CD4-positive, alpha-beta memory T cell (primary cell): ENCODE measurements around the gene ATP13A1. TPM values are rescaled to one million over a fixed set of nuclear protein-coding genes. Genes with fewer than 3 reads are reported as not detected.
A peak's percentile ranks its signal among the peaks of the same experiment; 100 is the strongest.

ENCODE experiments used
- CTCF ChIA-PET: fragments of 350-600 bp; sonication (Branson Sonifier 250); formaldehyde crosslinking; loops from one replicate; lab custom pipeline; 2021; ENCODE audit warnings: inconsistent platforms; ENCODE audit not compliant: partially characterized antibody; lab: Charles Lee
- POLR2A ChIA-PET: fragments of 350-600 bp; sonication (Branson Sonifier 250); formaldehyde crosslinking; loops from one replicate; lab custom pipeline; 2021; ENCODE audit not compliant: partially characterized antibody; lab: Charles Lee
- DNase-seq, 5 donors: peaks; one replicate each; pipeline versions ENCODE4 v3.0.0 to v3.0.0-alpha.2; 2020 to 2022; ENCODE audit warnings: mixed read lengths in 1 of 5
- H3K27ac ChIP-seq: one replicate; pipeline ENCODE4 v1.7.0; 2013; ENCODE audit warnings: low read depth, low read length
- H3K27me3 ChIP-seq: 2 replicates; pipeline ENCODE4 v1.7.0; 2013; ENCODE audit warnings: mild to moderate bottlenecking, low read length, moderate library complexity; ENCODE audit not compliant: insufficient read depth
- H3K36me3 ChIP-seq: 2 replicates; pipeline ENCODE4 v1.7.0; 2013; ENCODE audit warnings: mild to moderate bottlenecking, low read length, moderate library complexity; ENCODE audit not compliant: insufficient read depth
- H3K4me1 ChIP-seq: 2 replicates; pipeline ENCODE4 v1.7.0; 2013; ENCODE audit warnings: mild to moderate bottlenecking, low read length, moderate library complexity; ENCODE audit not compliant: insufficient read depth
- H3K4me3 ChIP-seq, 2 donors: one replicate each; pipeline ENCODE4 v1.7.0; 2013; ENCODE audit warnings: low read length in 2 of 2, mild to moderate bottlenecking in 1 of 2
- H3K9me3 ChIP-seq, 2 donors: one replicate each; pipeline ENCODE4 v1.7.0; 2013; ENCODE audit warnings: low read length in 2 of 2, control low read depth in 1 of 2; ENCODE audit not compliant: control insufficient read depth in 1 of 2
- H3K27ac Mint-ChIP-seq, 7 donors: one replicate each; pipeline ENCODE4 v1.8.0; 2020 to 2021; ENCODE audit warnings: mixed read lengths in 7 of 7, mild to moderate bottlenecking in 6 of 7, inconsistent platforms in 3 of 7, moderate library complexity in 3 of 7
- H3K27me3 Mint-ChIP-seq, 2 donors: one replicate each; pipeline ENCODE4 v1.8.0; 2020 to 2021; ENCODE audit warnings: mixed read lengths in 2 of 2
- H3K36me3 Mint-ChIP-seq, 2 donors: one replicate each; pipeline ENCODE4 v1.8.0; 2020 to 2021; ENCODE audit warnings: mixed read lengths in 2 of 2, inconsistent platforms in 1 of 2, mild to moderate bottlenecking in 1 of 2
- H3K4me1 Mint-ChIP-seq, 4 donors: one replicate each; pipeline ENCODE4 v1.8.0; 2020 to 2021; ENCODE audit warnings: mixed read lengths in 4 of 4, mild to moderate bottlenecking in 1 of 4
- H3K4me3 Mint-ChIP-seq, 8 donors: one replicate each; pipeline ENCODE4 v1.8.0; 2020 to 2021; ENCODE audit warnings: mixed read lengths in 8 of 8, mild to moderate bottlenecking in 7 of 8, moderate library complexity in 6 of 8, inconsistent platforms in 3 of 8
- H3K9me3 Mint-ChIP-seq, 8 donors: one replicate each; pipeline ENCODE4 v1.8.0; 2020 to 2021; ENCODE audit warnings: mixed read lengths in 8 of 8, mild to moderate bottlenecking in 5 of 8, inconsistent platforms in 3 of 8, moderate library complexity in 1 of 8
- intact Hi-C: fragments of 100-400 bp; cut with micrococcal nuclease; formaldehyde crosslinking; loops from one replicate; pipeline ENCODE4 v1.15.1; 2023
- polyA plus RNA-seq, 2 donors: library from polyadenylated mRNA; unstranded; fragments of 300-500 nt; fragmentation: Illumina TruSeq; gene quantifications; one replicate each; pipeline ENCODE4 v1.2.3, GENCODE V29; 2021
- total RNA-seq, 2 experiments: library from RNA; stranded (reverse); gene quantifications; one replicate each; pipeline ENCODE4 v1.2.3, GENCODE V29; 2021

The ATP13A1 gene
- total and polyA plus RNA-seq, 4 experiments from 2014 or later: 21.3 to 139 (median 95.9) TPM

- intact Hi-C loops: no loop called here
- POLR2A ChIA-PET: interaction anchor here (1.3 kb wide), 1 partner anchor 8 kb away, joined by 3 read pairs; no protein-coding TSS in a partner anchor
- Mint-ChIP-seq H3K27me3 (no peaks in the 10 kb centered on the region), H3K4me1 (peaks cover 8 to 25% (median 18%) of the 10 kb centered on the region in 4 donors), H3K9me3 (no peaks in the 10 kb centered on the region), H3K27ac (peak overlapping the region in 1 of 7 donors; percentile 35), H3K36me3 (peaks cover 36 to 55% of the 10 kb centered on the region in 2 donors), H3K4me3 (no peak overlapping the region)
- CTCF ChIA-PET: interaction anchor here (1.2 kb wide), 1 partner anchor 53 kb away, joined by 3 read pairs; no protein-coding TSS in a partner anchor
- peak in 1 of 5 donors; percentile 4 for DNase-seq
- H3K9me3 ChIP-seq: no peaks in the 10 kb centered on the region
- peaks cover 61% of the 10 kb centered on the region for H3K36me3 ChIP-seq
- H3K4me1 ChIP-seq: peaks cover 12% of the 10 kb centered on the region
- H3K27me3 ChIP-seq: no peaks in the 10 kb centered on the region
- no peak overlapping the region for H3K4me3 ChIP-seq
- H3K27ac ChIP-seq: no peak overlapping the region
These were observed 26.8 kb downstream of the ATP13A1 start for GRCh38 chr19:19636573-19637185.

- peaks cover 8 to 24% (median 17%) of the 10 kb centered on the region in 4 donors for H3K4me1 Mint-ChIP-seq
- H3K27ac ChIP-seq: no peak overlapping the region
These were observed 28.2 kb downstream of the ATP13A1 start for GRCh38 chr19:19635313-19635702.

DNA sequence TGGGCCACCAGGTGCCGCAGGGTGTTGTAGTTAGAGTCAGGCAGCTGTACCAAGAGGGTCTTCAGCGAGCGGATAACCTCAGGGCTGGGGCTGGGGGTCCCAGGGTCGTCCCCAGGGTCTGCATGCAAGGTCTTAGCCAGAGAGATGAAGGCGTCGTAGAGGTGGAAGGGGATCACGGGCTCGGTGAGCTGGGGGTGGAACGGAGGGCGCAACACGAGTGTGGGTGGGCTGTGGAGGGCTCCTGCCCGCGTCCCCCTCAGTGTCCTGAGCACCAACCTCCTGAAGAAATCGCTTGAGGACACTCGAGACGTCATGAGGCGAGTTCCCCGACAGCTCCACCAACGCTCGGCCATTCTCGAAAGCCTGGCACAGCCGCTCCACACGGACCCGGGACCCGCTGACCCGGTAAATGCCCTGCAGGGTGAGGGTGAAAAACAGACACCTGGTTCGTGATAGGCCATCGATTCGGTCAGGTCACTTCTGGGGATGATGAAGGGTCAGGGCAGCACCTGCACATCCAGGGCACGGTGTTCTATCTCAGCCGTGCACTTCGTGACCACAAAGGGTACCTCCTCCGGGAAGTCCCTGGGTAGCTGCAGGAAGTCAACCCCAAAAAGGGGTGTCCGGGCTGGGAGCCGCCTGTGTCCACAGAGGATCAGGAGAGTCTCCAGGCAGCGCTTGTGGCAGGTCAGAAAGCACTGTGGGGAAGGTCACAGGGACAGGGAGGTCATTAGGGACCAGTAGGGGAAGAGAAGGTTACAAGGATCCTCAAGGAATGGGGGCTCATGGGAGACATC lies 28.8 kb downstream of the ATP13A1 start:
- intact Hi-C loops: loop anchor here (5.0 kb wide), 1 partner anchor 37 kb away; no protein-coding TSS in a partner anchor
- H3K27me3 Mint-ChIP-seq: no peaks in the 10 kb centered on the region
- peaks cover 8 to 24% (median 15%) of the 10 kb centered on the region in 4 donors for H3K4me1 Mint-ChIP-seq
- Histone ChIP-seq H3K27me3 (no peaks in the 10 kb centered on the region), H3K4me3 (no peak overlapping the region), H3K9me3 (no peaks in the 10 kb centered on the region), H3K27ac (no peak overlapping the region), H3K36me3 (peaks cover 52% of the 10 kb centered on the region), H3K4me1 (peaks cover 9% of the 10 kb centered on the region)
- peak in 1 of 5 donors; percentile 31 for DNase-seq
- ChIA-PET POLR2A (interaction anchor here (1.1 to 1.2 kb wide), 2 partner anchors 9 to 34 kb away, joined by 3 read pairs; partner anchors contain the start of gene ZNF101), CTCF (interaction anchor here (1.8 kb wide), 1 partner anchor 102 kb away, joined by 4 read pairs; no protein-coding TSS in a partner anchor)
- peaks cover 32 to 61% of the 10 kb centered on the region in 2 donors for H3K36me3 Mint-ChIP-seq
- no peaks in the 10 kb centered on the region for H3K9me3 Mint-ChIP-seq
- H3K4me3 Mint-ChIP-seq: no peak overlapping the region
- H3K27ac Mint-ChIP-seq: peak overlapping the region in 5 of 7 donors; percentile 44 to 92 (median 48)

More at GRCh38 chr19:19635313-19635702, 28.2 kb downstream of the ATP13A1 start:
- H3K36me3 Mint-ChIP-seq: peaks cover 35 to 65% of the 10 kb centered on the region in 2 donors
- Histone ChIP-seq H3K4me3 (no peak overlapping the region), H3K4me1 (peaks cover 9% of the 10 kb centered on the region), H3K9me3 (no peaks in the 10 kb centered on the region), H3K36me3 (peaks cover 58% of the 10 kb centered on the region), H3K27me3 (no peaks in the 10 kb centered on the region)
- peak overlapping the region in 3 of 7 donors; percentile 44 to 83 (median 48) for H3K27ac Mint-ChIP-seq
- ChIA-PET CTCF (interaction anchor here (1.8 kb wide), 1 partner anchor 103 kb away, joined by 4 read pairs; no protein-coding TSS in a partner anchor), POLR2A (interaction anchor here (0.6 to 1.2 kb wide), 2 partner anchors 32 to 34 kb away, joined by 3 read pairs; partner anchors contain the start of gene ZNF101)
- H3K9me3 Mint-ChIP-seq: no peaks in the 10 kb centered on the region
- H3K27me3 Mint-ChIP-seq: no peaks in the 10 kb centered on the region
- intact Hi-C loops: no loop called here
- DNase-seq: peak in 1 of 5 donors; percentile 28
- H3K4me3 Mint-ChIP-seq: no peak overlapping the region

GRCh38 chr19:19633711-19634515 lies 29.6 kb downstream of the ATP13A1 start:
- Mint-ChIP-seq H3K36me3 (peaks cover 32 to 59% of the 10 kb centered on the region in 2 donors), H3K4me3 (no peak overlapping the region), H3K4me1 (peaks cover 8 to 24% (median 14%) of the 10 kb centered on the region in 4 donors), H3K27ac (peak overlapping the region in 6 of 7 donors; percentile 25 to 92 (median 54)), H3K9me3 (peaks cover 0 to 1% (median 0%) of the 10 kb centered on the region in 8 donors), H3K27me3 (no peaks in the 10 kb centered on the region)
- ChIA-PET CTCF (no interaction called here), POLR2A (interaction anchor here (0.9 to 1.5 kb wide), 4 partner anchors 10 to 80 kb away, joined by 3 to 6 read pairs (median 3); no protein-coding TSS in a partner anchor)
- intact Hi-C loops: loop anchor here (5.0 kb wide), 1 partner anchor 37 kb away; no protein-coding TSS in a partner anchor
- H3K36me3 ChIP-seq: peaks cover 48% of the 10 kb centered on the region
- DNase-seq: peak in 1 of 5 donors; percentile 22
- H3K4me1 ChIP-seq: peaks cover 9% of the 10 kb centered on the region
- no peaks in the 10 kb centered on the region for H3K9me3 ChIP-seq
- H3K27ac ChIP-seq: no peak overlapping the region
- H3K27me3 ChIP-seq: no peaks in the 10 kb centered on the region
- H3K4me3 ChIP-seq: no peak overlapping the region

GRCh38 chr19:19632661-19633060 lies 30.8 kb downstream of the ATP13A1 start:
- peaks cover 28 to 59% of the 10 kb centered on the region in 2 donors for H3K36me3 Mint-ChIP-seq
- H3K9me3 Mint-ChIP-seq: peaks cover 0 to 2% (median 0%) of the 10 kb centered on the region in 8 donors
- Histone ChIP-seq H3K9me3 (no peaks in the 10 kb centered on the region), H3K36me3 (peaks cover 44% of the 10 kb centered on the region), H3K4me3 (no peak overlapping the region), H3K4me1 (peaks cover 12% of the 10 kb centered on the region), H3K27ac (no peak overlapping the region), H3K27me3 (no peaks in the 10 kb centered on the region)
- intact Hi-C loops: loop anchor here (5.0 kb wide), 1 partner anchor 35 kb away; no protein-coding TSS in a partner anchor
- peak in 1 of 5 donors; percentile 5 for DNase-seq
- H3K27me3 Mint-ChIP-seq: no peaks in the 10 kb centered on the region
- peaks cover 8 to 32% (median 16%) of the 10 kb centered on the region in 4 donors for H3K4me1 Mint-ChIP-seq
- H3K4me3 Mint-ChIP-seq: no peak overlapping the region
- ChIA-PET POLR2A (interaction anchor here (0.9 to 1.5 kb wide), 2 partner anchors 30 to 78 kb away, joined by 3 to 6 read pairs; no protein-coding TSS in a partner anchor), CTCF (interaction anchor here (0.7 kb wide), 1 partner anchor 11 kb away, joined by 3 read pairs; the partner anchor contains the start of gene GMIP)
- peak overlapping the region in 6 of 7 donors; percentile 11 to 70 (median 48) for H3K27ac Mint-ChIP-seq

GRCh38 chr19:19631346-19631745 lies 32.1 kb downstream of the ATP13A1 start:
- H3K27me3 ChIP-seq: no peaks in the 10 kb centered on the region
- ChIA-PET POLR2A (interaction anchor here (1.0 to 1.3 kb wide), 3 partner anchors 12 to 32 kb away, joined by 4 to 8 read pairs (median 6); partner anchors contain the start of genes ATP13A1 and GMIP), CTCF (no interaction called here)
- H3K27me3 Mint-ChIP-seq: no peaks in the 10 kb centered on the region
- peaks cover 18 to 44% (median 29%) of the 10 kb centered on the region in 4 donors for H3K4me1 Mint-ChIP-seq
- peak in 1 of 5 donors; percentile 19 for DNase-seq
- no peaks in the 10 kb centered on the region for H3K9me3 ChIP-seq
- intact Hi-C loops: loop anchor here (5.0 kb wide), 1 partner anchor 34 kb away; no protein-coding TSS in a partner anchor
- H3K4me3 ChIP-seq: no peak overlapping the region
- H3K4me1 ChIP-seq: peaks cover 25% of the 10 kb centered on the region
- H3K9me3 Mint-ChIP-seq: peaks cover 0 to 2% (median 0%) of the 10 kb centered on the region in 8 donors
- H3K27ac ChIP-seq: no peak overlapping the region
- H3K4me3 Mint-ChIP-seq: peak overlapping the region in 1 of 8 donors; percentile 21
- peak overlapping the region in 2 of 7 donors; percentile 17 to 94 for H3K27ac Mint-ChIP-seq
- peaks cover 36% of the 10 kb centered on the region for H3K36me3 ChIP-seq
- peaks cover 28 to 59% of the 10 kb centered on the region in 2 donors for H3K36me3 Mint-ChIP-seq
